Measurements from ENCODE around the gene QSOX2. TPM values are rescaled to one million over a fixed set of nuclear protein-coding genes. Genes with fewer than 3 reads are reported as not detected.

QSOX2 gene
- total RNA-seq, 1 experiment from 2014 or later = 34.6 TPM

DNA sequence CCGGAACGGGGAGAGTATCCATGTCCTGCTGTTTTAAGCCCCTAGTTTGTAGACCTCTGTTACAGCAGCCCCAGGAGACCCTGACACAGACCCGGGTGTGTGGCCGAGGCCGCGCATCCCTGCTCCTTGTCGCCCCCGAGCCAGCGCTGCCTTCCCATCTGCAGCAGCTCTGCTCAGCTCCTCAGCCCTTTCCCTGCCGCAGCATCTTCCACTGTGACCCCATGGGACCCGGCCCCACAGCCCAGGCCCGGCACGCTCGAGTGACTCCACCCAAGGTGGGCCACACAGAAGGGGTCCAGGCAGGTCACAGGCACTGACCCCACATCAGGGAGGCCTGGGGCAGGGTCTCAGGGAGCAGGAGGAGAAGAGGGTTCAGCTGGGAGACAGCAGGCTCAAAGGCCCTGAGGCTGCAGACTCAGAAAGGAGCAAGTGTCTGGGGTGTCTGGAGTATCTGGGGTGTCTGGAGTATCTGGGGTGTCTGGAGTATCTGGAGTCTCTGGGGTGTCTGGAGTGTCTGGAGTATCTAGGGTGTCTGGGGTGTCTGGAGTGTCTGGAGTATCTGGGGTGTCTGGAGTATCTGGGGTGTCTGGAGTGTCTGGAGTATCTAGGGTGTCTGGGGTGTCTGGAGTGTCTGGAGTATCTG lies 71.8 kb downstream of the QSOX2 start:
- POLR2A ChIA-PET (ENCODE audit: unreplicated experiment) = no interaction called here
- TF ChIP-seq EZH2 (IDR thresholded peaks at IDR 0.05; ENCODE audit: low read depth) = no peak
- TF ChIP-seq, protein P1, sequence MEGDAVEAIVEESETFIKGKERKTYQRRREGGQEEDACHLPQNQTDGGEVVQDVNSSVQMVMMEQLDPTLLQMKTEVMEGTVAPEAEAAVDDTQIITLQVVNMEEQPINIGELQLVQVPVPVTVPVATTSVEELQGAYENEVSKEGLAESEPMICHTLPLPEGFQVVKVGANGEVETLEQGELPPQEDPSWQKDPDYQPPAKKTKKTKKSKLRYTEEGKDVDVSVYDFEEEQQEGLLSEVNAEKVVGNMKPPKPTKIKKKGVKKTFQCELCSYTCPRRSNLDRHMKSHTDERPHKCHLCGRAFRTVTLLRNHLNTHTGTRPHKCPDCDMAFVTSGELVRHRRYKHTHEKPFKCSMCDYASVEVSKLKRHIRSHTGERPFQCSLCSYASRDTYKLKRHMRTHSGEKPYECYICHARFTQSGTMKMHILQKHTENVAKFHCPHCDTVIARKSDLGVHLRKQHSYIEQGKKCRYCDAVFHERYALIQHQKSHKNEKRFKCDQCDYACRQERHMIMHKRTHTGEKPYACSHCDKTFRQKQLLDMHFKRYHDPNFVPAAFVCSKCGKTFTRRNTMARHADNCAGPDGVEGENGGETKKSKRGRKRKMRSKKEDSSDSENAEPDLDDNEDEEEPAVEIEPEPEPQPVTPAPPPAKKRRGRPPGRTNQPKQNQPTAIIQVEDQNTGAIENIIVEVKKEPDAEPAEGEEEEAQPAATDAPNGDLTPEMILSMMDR (conservative IDR thresholded peaks at IDR 0.05) = no peak
- Histone ChIP-seq H3F3A (ENCODE audit: insufficient read depth, low read depth) (peaks cover 4% of the 10 kb centered on the region; the same call in 1 of the 2 replicates), H3K27ac (no peak overlapping the region), H3K4me3 (no peak overlapping the region), H3K4me2 (no peak overlapping the region), H3K36me3 (ENCODE audit: low read depth) (no peaks in the 10 kb centered on the region), H4K20me1 (ENCODE audit: insufficient read depth) (no peaks in the 10 kb centered on the region), H3K9me2 (ENCODE audit: insufficient read depth) (no peaks in the 10 kb centered on the region), H3K79me2 (ENCODE audit: low read depth) (no peaks in the 10 kb centered on the region), H3K27me3 (ENCODE audit: insufficient read depth, low read depth) (peaks cover 15% of the 10 kb centered on the region), H3K9me3 (ENCODE audit: insufficient read depth, low read depth) (no peaks in the 10 kb centered on the region), H3K4me1 (replicated peaks; ENCODE audit: insufficient read depth) (peaks cover 14% of the 10 kb centered on the region), H2AFZ (no peak overlapping the region)
- BruUV-seq (replicated peaks) = no TSS peak
- intact Hi-C loops (cut with micrococcal nuclease; ENCODE audit: unreplicated experiment) = no loop called here
- CTCF ChIA-PET = no interaction called here
- DNase-seq = no peak

DNA sequence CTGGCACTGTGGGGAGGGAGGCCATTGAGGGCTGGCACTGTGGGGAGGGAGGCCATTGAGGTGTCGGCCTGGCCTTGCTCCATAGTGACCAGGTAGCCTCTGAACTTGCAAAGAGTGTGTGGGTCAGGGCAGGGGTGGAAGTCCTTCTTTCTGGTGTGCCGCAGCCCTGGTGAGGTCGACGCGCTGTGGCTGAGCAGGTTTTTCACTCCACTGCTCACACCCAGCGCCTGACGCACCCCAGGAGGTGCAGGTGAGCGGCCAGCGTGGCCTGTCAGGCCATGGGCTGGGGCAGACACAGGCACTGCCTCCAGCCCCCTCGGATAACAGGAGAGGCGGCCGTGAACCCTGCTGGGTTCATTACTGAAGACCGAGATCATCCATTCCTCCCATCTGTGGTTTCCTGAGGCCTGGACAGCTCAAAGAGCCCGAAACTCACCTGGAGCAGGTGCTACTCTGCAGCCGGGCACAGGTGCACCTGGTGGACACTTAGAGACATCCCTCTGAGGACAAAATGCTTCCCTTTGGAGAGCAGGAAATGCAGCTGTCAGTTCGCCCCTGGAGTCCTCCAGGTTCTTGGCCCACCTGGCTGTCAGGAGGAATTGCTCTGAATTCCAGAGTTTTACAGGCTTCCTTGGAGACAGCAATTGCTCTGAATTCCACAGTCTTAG lies 73.1 kb downstream of the QSOX2 start:
- H3K4me3 ChIP-seq = no peak overlapping the region
- H4K20me1 ChIP-seq (ENCODE audit: insufficient read depth) = no peaks in the 10 kb centered on the region
- H3K9me2 ChIP-seq (ENCODE audit: insufficient read depth) = no peaks in the 10 kb centered on the region
- peaks cover 17% of the 10 kb centered on the region for H3K27me3 ChIP-seq (ENCODE audit: insufficient read depth, low read depth)
- no peak overlapping the region for H3K27ac ChIP-seq
- H3K4me1 ChIP-seq (replicated peaks; ENCODE audit: insufficient read depth) = peaks cover 14% of the 10 kb centered on the region
- no TSS peak for BruUV-seq (replicated peaks)
- H3K36me3 ChIP-seq (ENCODE audit: low read depth) = no peaks in the 10 kb centered on the region
- no peak overlapping the region for H3K4me2 ChIP-seq
- H3F3A ChIP-seq (ENCODE audit: insufficient read depth, low read depth) = peaks cover 4% of the 10 kb centered on the region; the same call in 1 of the 2 replicates
- DNase-seq = no peak
- CTCF ChIA-PET = no interaction called here
- no peaks in the 10 kb centered on the region for H3K79me2 ChIP-seq (ENCODE audit: low read depth)
- H2AFZ ChIP-seq = no peak overlapping the region
- no peak for TF ChIP-seq EZH2 (IDR thresholded peaks at IDR 0.05; ENCODE audit: low read depth)
- TF ChIP-seq, protein P1 (conservative IDR thresholded peaks at IDR 0.05) = no peak
- POLR2A ChIA-PET (ENCODE audit: unreplicated experiment) = no interaction called here
- intact Hi-C loops (cut with micrococcal nuclease; ENCODE audit: unreplicated experiment) = no loop called here
- H3K9me3 ChIP-seq (ENCODE audit: insufficient read depth, low read depth) = no peaks in the 10 kb centered on the region

DNA sequence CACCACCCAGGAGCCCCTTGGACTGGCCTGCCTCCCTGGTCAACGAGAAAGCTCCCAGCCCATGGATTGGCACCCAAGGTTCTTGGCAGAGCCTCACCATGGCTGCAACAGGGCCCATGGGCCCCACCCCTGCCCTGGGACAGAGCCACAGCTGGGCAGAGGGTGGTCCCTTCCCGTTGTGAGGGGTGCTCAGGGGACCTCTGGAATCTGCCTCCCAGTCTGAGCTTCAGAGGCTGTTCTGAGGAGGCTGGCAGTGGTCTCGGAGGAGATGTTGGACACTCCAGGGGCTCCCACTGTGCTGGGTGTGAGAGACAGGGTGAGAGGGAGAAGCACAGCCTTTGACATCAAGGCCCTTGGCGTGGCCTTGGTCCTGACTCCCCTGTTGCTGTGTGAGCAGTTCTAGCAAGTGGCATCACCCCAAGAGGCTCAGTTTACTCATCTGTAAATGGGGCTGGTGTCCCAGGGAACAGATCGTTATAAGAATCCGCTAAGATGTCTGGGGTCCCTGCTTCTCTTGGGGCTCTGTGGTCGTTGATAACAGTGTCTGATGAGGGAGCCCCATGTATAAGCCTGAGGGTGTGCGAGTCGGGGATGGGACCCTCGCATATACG lies 73.7 kb downstream of the QSOX2 start:
- BruUV-seq (replicated peaks) = no TSS peak
- Histone ChIP-seq H3K27ac (no peak overlapping the region), H3K4me2 (peak overlapping the region; percentile 37), H3K4me1 (replicated peaks; ENCODE audit: insufficient read depth) (peaks cover 14% of the 10 kb centered on the region), H3K9me2 (ENCODE audit: insufficient read depth) (no peaks in the 10 kb centered on the region), H2AFZ (no peak overlapping the region), H3K9me3 (ENCODE audit: insufficient read depth, low read depth) (no peaks in the 10 kb centered on the region), H3K79me2 (ENCODE audit: low read depth) (no peaks in the 10 kb centered on the region), H3K4me3 (no peak overlapping the region), H3K36me3 (ENCODE audit: low read depth) (no peaks in the 10 kb centered on the region), H3K27me3 (ENCODE audit: insufficient read depth, low read depth) (peaks cover 17% of the 10 kb centered on the region), H3F3A (ENCODE audit: insufficient read depth, low read depth) (peaks cover 4% of the 10 kb centered on the region; the same call in 1 of the 2 replicates), H4K20me1 (ENCODE audit: insufficient read depth) (no peaks in the 10 kb centered on the region)
- intact Hi-C loops (cut with micrococcal nuclease; ENCODE audit: unreplicated experiment) = no loop called here
- DNase-seq = no peak
- TF ChIP-seq EZH2 (IDR thresholded peaks at IDR 0.05; ENCODE audit: low read depth) = no peak
- TF ChIP-seq, protein P1 (conservative IDR thresholded peaks at IDR 0.05) = no peak
- ChIA-PET POLR2A (ENCODE audit: unreplicated experiment) (interaction anchor here (0.5 kb wide), 1 partner anchor 90 kb away, joined by 7 read pairs; no protein-coding TSS in a partner anchor), CTCF (no interaction called here)
